ENCODE data around the gene KCNH5. TPM values are rescaled to one million over a fixed set of nuclear protein-coding genes. Genes with fewer than 3 reads are reported as not detected.

Gene KCNH5
- total and polyA plus RNA-seq, 2 of the 13 experiments (the other 11 are each of a cell fraction or from before 2014, with no cell fraction given): not detected

DNA sequence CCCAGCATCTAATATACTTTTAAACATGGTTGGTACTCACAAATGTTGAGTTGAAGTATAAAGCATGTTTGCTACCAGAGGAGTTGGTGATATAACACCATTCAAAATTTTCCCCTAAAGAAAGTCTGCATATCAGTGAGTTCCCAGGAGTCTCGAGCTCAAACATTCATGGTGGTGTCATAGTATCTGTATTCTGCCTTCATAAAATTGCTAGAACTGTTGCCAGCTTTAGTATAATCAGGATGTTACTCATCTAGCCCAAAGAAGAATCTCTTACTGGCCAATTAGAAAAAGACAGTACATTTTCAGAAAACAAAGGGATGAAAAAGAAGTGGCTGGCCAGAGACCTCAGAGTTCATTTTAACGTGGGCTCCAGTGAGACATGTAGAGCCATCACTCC lies 374.7 kb downstream of the KCNH5 start (continued):
- TF ChIP-seq TFE3 (CRISPR knock-in tag; IDR thresholded peaks at IDR 0.05) (no peak), HMGXB3 (CRISPR knock-in tag; IDR thresholded peaks at IDR 0.05; ENCODE audit: borderline replicate concordance) (no peak), ZNF672 (CRISPR knock-in tag; IDR thresholded peaks at IDR 0.05) (no peak), BORCS8-MEF2B (CRISPR knock-in tag; IDR thresholded peaks at IDR 0.05) (no peak)

DNA sequence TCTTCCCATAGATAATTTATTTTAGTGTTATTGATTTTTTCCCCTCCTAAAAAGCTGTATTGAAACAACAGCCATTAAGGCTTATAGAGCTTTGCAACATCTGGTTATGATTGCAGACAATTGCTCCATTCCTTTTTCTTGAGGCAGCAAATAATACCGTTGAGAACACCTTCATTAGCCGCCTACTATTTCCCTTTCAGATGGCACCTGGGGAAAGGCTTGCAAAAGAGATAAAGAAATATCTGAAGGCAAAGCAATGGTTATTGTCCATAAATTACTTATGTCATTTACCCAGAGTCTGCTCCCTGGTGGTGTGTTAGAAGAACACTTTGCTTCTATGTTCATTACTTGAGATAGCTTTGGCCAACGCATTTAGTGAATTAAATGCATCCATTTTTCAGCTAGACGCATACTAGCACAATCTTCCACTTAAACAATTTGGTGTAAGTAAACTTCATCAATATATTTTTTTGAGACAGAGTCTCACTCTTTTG lies 377.8 kb downstream of the KCNH5 start:
- Histone ChIP-seq H3K36me3 (replicated peaks in 1 of 2; ENCODE audit: control insufficient read depth in 1 of 2, insufficient read depth in 2 of 2, low read length in 2 of 2) (no peaks in the 10 kb centered on the region), H2AFZ (ENCODE audit: low read length) (no peak overlapping the region), H3K9me3 (ENCODE audit: low read length) (no peaks in the 10 kb centered on the region), H3K27ac (ENCODE audit: extremely low read length, insufficient read depth, low read length) (no peak overlapping the region), H4K20me1 (ENCODE audit: insufficient read depth, low read length) (no peaks in the 10 kb centered on the region), H3K9ac (ENCODE audit: insufficient read depth, low read depth, low read length) (no peak overlapping the region), H3K79me2 (ENCODE audit: insufficient read depth, low read length) (no peaks in the 10 kb centered on the region), H3K4me2 (ENCODE audit: low read depth, low read length) (no peak overlapping the region), H3K27me3 (ENCODE audit: control insufficient read depth in 1 of 2, insufficient read depth in 2 of 2, low read length in 2 of 2) (no peaks in the 10 kb centered on the region; a peak in 2 of 5 replicates), H3K4me3 (replicated peaks in 1 of 3; ENCODE audit: insufficient read depth in 1 of 3, low read depth in 2 of 3, low read length in 3 of 3) (no peak overlapping the region), H3K4me1 (ENCODE audit: insufficient read depth, low read length) (no peaks in the 10 kb centered on the region)
- ATAC-seq (no peak), DNase-seq (ENCODE audit: low spot score) (no peak), FAIRE-seq (no peak)
- in situ Hi-C loops (cut with HindIII; ENCODE audit: extremely low pct_ligation_motif_present, low pct_unique_long_range_greater_than_20kb) (no loop called here), intact Hi-C loops (cut with micrococcal nuclease; ENCODE audit: unreplicated experiment) (no loop called here)
- no TSS peak for BruUV-seq (replicated peaks)
- TF ChIP-seq SP5 (CRISPR knock-in tag; IDR thresholded peaks at IDR 0.05; ENCODE audit: borderline replicate concordance, low read depth) (no peak), NR2F2 (IDR thresholded peaks at IDR 0.05; ENCODE audit: borderline replicate concordance, low read depth) (no peak), ZFAT (CRISPR knock-in tag; conservative IDR thresholded peaks at IDR 0.05) (no peak), PTBP1 (IDR thresholded peaks at IDR 0.05; ENCODE audit: low read depth, low read length, poor library complexity, severe bottlenecking) (no peak), TAF1 (CRISPR knock-in tag; IDR thresholded peaks at IDR 0.05) (no peak), ZNF790 (CRISPR knock-in tag; IDR thresholded peaks at IDR 0.05; ENCODE audit: borderline replicate concordance) (no peak)
- ChIA-PET POLR2A (no interaction called here), CTCF (ENCODE audit: low intra/inter-chr PET ratio, low total read pairs) (no interaction called here)
- WGBS (ENCODE audit: low lambda C conversion rate): 66% methylated on average over 4 of the region's 4 CpGs
